HG02885 (cell line): ENCODE results near the gene RPS19.
"Not testable (repeated sequence)": the region's sequence is repeated elsewhere in the genome, so short reads cannot be mapped to it uniquely, and the experiment has no call there.

Experiments used
- ATAC-seq: cut with Tn5 transposase; IDR thresholded peaks from one replicate; pipeline ENCODE4 v1.9.1; 2021; ENCODE audit warnings: mild to moderate bottlenecking; ENCODE audit not compliant: unreplicated experiment, poor library complexity

The RPS19 gene

GRCh38 chr19:41859213-41859617 lies 840 bp upstream of the RPS19 start:
- no peak for ATAC-seq

- ATAC-seq, result no peak
These were observed 512 bp downstream of the RPS19 start for GRCh38 chr19:41860419-41861115.

- ATAC-seq, result no peak
These were observed 1.2 kb downstream of the RPS19 start for GRCh38 chr19:41861116-41861768.

GRCh38 chr19:41861846-41862245 lies 1.8 kb downstream of the RPS19 start:
- no peak for ATAC-seq

- ATAC-seq, result no peak
These were observed 2.5 kb downstream of the RPS19 start for GRCh38 chr19:41862445-41862986.

- ATAC-seq, result no peak
These were observed 3.3 kb downstream of the RPS19 start for GRCh38 chr19:41863209-41863931.

GRCh38 chr19:41864374-41864773 lies 4.3 kb downstream of the RPS19 start:
- ATAC-seq, result no peak

- no peak for ATAC-seq
These were observed 6.2 kb downstream of the RPS19 start for GRCh38 chr19:41866284-41866683.

- ATAC-seq, result no peak
These were observed 8.3 kb downstream of the RPS19 start for GRCh38 chr19:41868120-41868988.

GRCh38 chr19:41868989-41869300 lies 8.9 kb downstream of the RPS19 start:
- no peak for ATAC-seq

GRCh38 chr19:41869374-41869955 lies 9.4 kb downstream of the RPS19 start:
- no peak for ATAC-seq

- ATAC-seq, result no peak
These were observed 10.4 kb downstream of the RPS19 start for GRCh38 chr19:41870401-41870873.

- ATAC-seq, result peak; percentile 50
These were observed 11.7 kb downstream of the RPS19 start for GRCh38 chr19:41871573-41872383.

- no peak for ATAC-seq
These were observed 12.3 kb downstream of the RPS19 start for GRCh38 chr19:41872384-41872774.

- no peak for ATAC-seq
These were observed 13.0 kb downstream of the RPS19 start for GRCh38 chr19:41872775-41873647.

GRCh38 chr19:41875973-41876372 lies 15.9 kb downstream of the RPS19 start:
- not testable (repeated sequence) for ATAC-seq

GRCh38 chr19:41876847-41877832 lies 17.1 kb downstream of the RPS19 start, which contains the start of gene CD79A:
CD79A (plus strand) TSS chr19:41877279; CDS start chr19:41877305, 26 bp downstream.
- ATAC-seq, result peak; percentile 73
